Measurements from ENCODE around the gene CFAP47. TPM values are rescaled to one million over a fixed set of nuclear protein-coding genes. Genes with fewer than 3 reads are reported as not detected.
"Not testable (repeated sequence)": the region's sequence is repeated elsewhere in the genome, so short reads cannot be mapped to it uniquely, and the experiment has no call there.

CFAP47 gene
- 2.2 TPM for total RNA-seq

GRCh38 chrX:35919536-35920309, at the start of gene CFAP47:
Gene CFAP47, plus strand, starts transcription at chrX:35919734. Its CDS starts 66 bp downstream, at chrX:35919800.
- DNase-seq = no peak

GRCh38 chrX:35880601-35881000, 38.9 kb upstream of the CFAP47 start:
- no peak for DNase-seq

GRCh38 chrX:35886135-35886534, 33.4 kb upstream of the CFAP47 start:
- DNase-seq = no peak

GRCh38 chrX:35890699-35891098, 28.8 kb upstream of the CFAP47 start:
- no peak for DNase-seq

GRCh38 chrX:35986816-35987215, 67.3 kb downstream of the CFAP47 start:
- not testable (repeated sequence) for DNase-seq

- no peak for DNase-seq
These were observed 87.7 kb downstream of the CFAP47 start for GRCh38 chrX:36007207-36007606.

GRCh38 chrX:36019125-36019524, 99.6 kb downstream of the CFAP47 start:
- no peak for DNase-seq

- no peak for DNase-seq
These were observed 116.0 kb downstream of the CFAP47 start for GRCh38 chrX:36035550-36035949.

- no peak for DNase-seq
These were observed 143.2 kb downstream of the CFAP47 start for GRCh38 chrX:36062778-36063177.

- DNase-seq = no peak
These were observed 151.5 kb downstream of the CFAP47 start for GRCh38 chrX:36071061-36071460.

- not testable (repeated sequence) for DNase-seq
These were observed 155.5 kb downstream of the CFAP47 start for GRCh38 chrX:36075009-36075408.

GRCh38 chrX:36083256-36083655, 163.7 kb downstream of the CFAP47 start:
- DNase-seq = no peak

GRCh38 chrX:36087366-36087765, 167.8 kb downstream of the CFAP47 start:
- DNase-seq = no peak

GRCh38 chrX:36088939-36089338, 169.4 kb downstream of the CFAP47 start:
- not testable (repeated sequence) for DNase-seq

- no peak for DNase-seq
These were observed 182.9 kb downstream of the CFAP47 start for GRCh38 chrX:36102425-36102824.

GRCh38 chrX:36116222-36116621, 196.7 kb downstream of the CFAP47 start:
- no peak for DNase-seq

- no peak for DNase-seq
These were observed 239.7 kb downstream of the CFAP47 start for GRCh38 chrX:36159254-36159653.

- no peak for DNase-seq
These were observed 240.5 kb downstream of the CFAP47 start for GRCh38 chrX:36160081-36160480.

GRCh38 chrX:36198575-36198974, 279.0 kb downstream of the CFAP47 start:
- no peak for DNase-seq

- no peak for DNase-seq
These were observed 280.4 kb downstream of the CFAP47 start for GRCh38 chrX:36199928-36200327.

- DNase-seq = no peak
These were observed 295.4 kb downstream of the CFAP47 start for GRCh38 chrX:36214924-36215323.

- DNase-seq = no peak
These were observed 299.3 kb downstream of the CFAP47 start for GRCh38 chrX:36218801-36219200.

GRCh38 chrX:36234840-36235528, 315.4 kb downstream of the CFAP47 start:
- not testable (repeated sequence) for DNase-seq

GRCh38 chrX:36241397-36241796, 321.9 kb downstream of the CFAP47 start:
- DNase-seq = no peak
